Activated naive CD8-positive, alpha-beta T cell treated with anti-CD3 and anti-CD28 coated beads, Interleukin-2, amount 10 ng/mL, durations not matched to agents 7 days and 5 days (primary cell): ENCODE results near the gene KIRREL3. TPM values are rescaled to one million over a fixed set of nuclear protein-coding genes. Genes with fewer than 3 reads are reported as not detected.

Source experiments
- ATAC-seq: fragments of 150-1000 bp; cut with Tn5 transposase; one replicate; pipeline ENCODE4 v1.10.0; 2021; ENCODE audit warnings: low read depth, moderate library complexity
- POLR2A ChIA-PET: fragments of 350-600 bp; sonication (Branson Sonifier 250); formaldehyde crosslinking; loops from one replicate; lab custom pipeline; 2021; ENCODE audit warnings: antibody characterized with exemption; lab: Charles Lee
- DNase-seq: peaks from one replicate; pipeline ENCODE4 v3.0.0; 2021
- H3K27ac Mint-ChIP-seq: one replicate; pipeline ENCODE4 v1.8.0; 2022; ENCODE audit warnings: mild to moderate bottlenecking, mixed read lengths
- H3K27me3 Mint-ChIP-seq: one replicate; pipeline ENCODE4 v1.8.0; 2022; ENCODE audit warnings: mild to moderate bottlenecking, moderate library complexity, mixed read lengths
- H3K36me3 Mint-ChIP-seq: one replicate; pipeline ENCODE4 v1.8.0; 2021; ENCODE audit warnings: mild to moderate bottlenecking, mixed read lengths
- H3K4me1 Mint-ChIP-seq: one replicate; pipeline ENCODE4 v1.8.0; 2021; ENCODE audit warnings: mixed read lengths
- H3K4me3 Mint-ChIP-seq: one replicate; pipeline ENCODE4 v1.8.0; 2022; ENCODE audit warnings: mild to moderate bottlenecking, moderate library complexity, mixed read lengths
- H3K9me3 Mint-ChIP-seq: one replicate; pipeline ENCODE4 v1.8.0; 2021; ENCODE audit warnings: mixed read lengths
- total RNA-seq, 2 experiments: library from RNA; stranded (reverse); gene quantifications; one replicate each; pipeline ENCODE4 v1.2.3, GENCODE V29; 2021

KIRREL3 gene
- total RNA-seq, 2 experiments from 2014 or later: not detected

DNA sequence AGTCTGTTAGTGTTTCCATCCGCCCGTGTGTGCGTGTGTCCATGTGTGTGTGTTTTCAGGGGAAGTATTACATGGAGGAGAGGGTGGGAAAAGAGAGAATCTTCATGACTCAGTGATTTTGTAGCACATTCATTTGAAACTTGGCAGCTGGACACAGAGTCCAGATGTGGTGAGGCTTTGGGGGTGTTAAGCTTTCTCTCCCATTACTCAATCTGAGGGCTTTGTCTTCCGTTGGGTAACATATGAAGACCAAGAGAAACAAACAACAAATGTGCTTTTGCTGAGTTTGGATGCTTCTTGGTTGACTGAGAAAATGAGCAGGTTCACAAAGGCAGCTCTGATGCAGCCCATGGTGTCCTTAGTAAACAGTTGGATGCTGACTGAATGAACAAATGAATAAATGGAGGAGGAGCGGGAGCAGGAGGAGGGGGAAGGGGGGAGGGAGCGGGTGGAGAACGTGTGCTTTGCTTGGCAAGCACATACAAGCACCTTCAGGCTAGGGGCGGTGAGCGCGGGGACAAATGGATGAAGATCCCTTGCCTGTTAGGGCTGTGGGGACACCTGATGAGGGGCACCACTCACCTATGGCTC lies 540.8 kb downstream of the KIRREL3 start:
- Mint-ChIP-seq H3K9me3 (no peaks in the 10 kb centered on the region), H3K4me1 (peaks cover 4% of the 10 kb centered on the region), H3K27me3 (peaks cover 5% of the 10 kb centered on the region), H3K36me3 (no peaks in the 10 kb centered on the region), H3K27ac (peak overlapping the region; percentile 44), H3K4me3 (no peak overlapping the region)
- ATAC-seq (no peak), DNase-seq (no peak)
- POLR2A ChIA-PET: no interaction called here

GRCh38 chr11:126457817-126458216 lies 542.8 kb downstream of the KIRREL3 start:
- Mint-ChIP-seq H3K4me1 (no peaks in the 10 kb centered on the region), H3K9me3 (no peaks in the 10 kb centered on the region), H3K27me3 (peaks cover 2% of the 10 kb centered on the region), H3K27ac (no peak overlapping the region), H3K4me3 (no peak overlapping the region), H3K36me3 (no peaks in the 10 kb centered on the region)
- POLR2A ChIA-PET: no interaction called here
- DNase-seq (no peak), ATAC-seq (no peak)

DNA sequence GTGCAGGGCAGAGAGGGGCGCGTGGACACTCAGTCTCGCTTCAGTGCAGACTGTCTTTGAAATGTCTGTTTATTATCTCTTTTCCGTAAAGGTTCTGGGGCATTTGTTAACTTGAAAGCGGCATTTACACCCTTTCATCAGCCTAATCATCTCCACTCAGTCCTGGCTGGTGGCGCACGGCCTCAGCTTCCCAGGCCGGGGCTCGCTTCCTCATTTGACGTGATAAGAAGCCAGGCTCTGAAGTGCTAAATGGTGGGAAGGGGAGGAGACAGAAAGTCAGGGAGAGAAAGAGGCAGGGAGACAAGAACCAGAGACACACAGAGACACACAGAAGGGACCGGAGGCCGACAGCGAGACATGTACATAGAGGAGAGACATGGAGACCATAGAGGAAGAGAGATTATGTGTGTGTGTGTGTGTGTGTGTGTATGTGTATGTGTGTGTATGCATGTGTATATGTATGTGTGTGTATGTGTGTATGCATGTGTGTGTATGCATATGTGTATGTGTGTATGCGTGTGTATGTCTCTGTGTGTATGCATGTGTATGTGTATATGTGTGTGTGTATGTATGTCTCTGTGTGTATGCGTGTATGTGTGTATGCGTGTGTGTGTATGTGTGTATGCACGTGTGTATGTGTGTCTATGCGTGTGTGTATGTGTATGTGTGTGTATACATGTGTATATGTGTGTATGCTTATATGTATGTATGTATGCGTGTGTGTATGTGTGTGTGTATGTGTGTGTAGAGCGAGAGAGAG lies 543.6 kb downstream of the KIRREL3 start:
- H3K36me3 Mint-ChIP-seq: no peaks in the 10 kb centered on the region
- POLR2A ChIA-PET: no interaction called here
- H3K9me3 Mint-ChIP-seq: no peaks in the 10 kb centered on the region
- no peak overlapping the region for H3K27ac Mint-ChIP-seq
- ATAC-seq (no peak), DNase-seq (no peak)
- no peak overlapping the region for H3K4me3 Mint-ChIP-seq
- H3K4me1 Mint-ChIP-seq: no peaks in the 10 kb centered on the region
- H3K27me3 Mint-ChIP-seq: no peaks in the 10 kb centered on the region

DNA sequence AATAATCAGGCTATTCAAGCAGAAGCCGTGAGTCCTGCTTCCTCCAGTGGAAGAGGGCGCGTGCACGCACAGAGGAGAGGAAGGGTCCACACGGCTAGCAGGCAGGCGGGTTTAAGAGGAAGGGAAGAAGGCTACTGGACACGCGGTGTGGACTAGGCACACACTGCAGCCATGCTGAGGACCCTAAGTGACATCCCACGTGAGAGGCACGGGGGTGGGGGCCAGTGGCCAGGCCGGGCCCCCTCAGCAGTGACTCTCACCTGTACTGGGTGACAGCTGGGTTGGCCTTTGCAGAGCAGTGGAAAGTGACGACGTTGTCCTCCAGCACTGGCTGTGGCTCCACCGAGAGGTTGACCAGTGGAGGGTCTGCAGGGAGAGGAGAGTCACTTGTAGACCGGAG lies 544.5 kb downstream of the KIRREL3 start:
- Mint-ChIP-seq H3K27me3 (no peaks in the 10 kb centered on the region), H3K4me3 (no peak overlapping the region), H3K4me1 (no peaks in the 10 kb centered on the region), H3K9me3 (peaks cover 4% of the 10 kb centered on the region), H3K27ac (no peak overlapping the region), H3K36me3 (no peaks in the 10 kb centered on the region)
- no peak for ATAC-seq
- no peak for DNase-seq
- POLR2A ChIA-PET: no interaction called here

DNA sequence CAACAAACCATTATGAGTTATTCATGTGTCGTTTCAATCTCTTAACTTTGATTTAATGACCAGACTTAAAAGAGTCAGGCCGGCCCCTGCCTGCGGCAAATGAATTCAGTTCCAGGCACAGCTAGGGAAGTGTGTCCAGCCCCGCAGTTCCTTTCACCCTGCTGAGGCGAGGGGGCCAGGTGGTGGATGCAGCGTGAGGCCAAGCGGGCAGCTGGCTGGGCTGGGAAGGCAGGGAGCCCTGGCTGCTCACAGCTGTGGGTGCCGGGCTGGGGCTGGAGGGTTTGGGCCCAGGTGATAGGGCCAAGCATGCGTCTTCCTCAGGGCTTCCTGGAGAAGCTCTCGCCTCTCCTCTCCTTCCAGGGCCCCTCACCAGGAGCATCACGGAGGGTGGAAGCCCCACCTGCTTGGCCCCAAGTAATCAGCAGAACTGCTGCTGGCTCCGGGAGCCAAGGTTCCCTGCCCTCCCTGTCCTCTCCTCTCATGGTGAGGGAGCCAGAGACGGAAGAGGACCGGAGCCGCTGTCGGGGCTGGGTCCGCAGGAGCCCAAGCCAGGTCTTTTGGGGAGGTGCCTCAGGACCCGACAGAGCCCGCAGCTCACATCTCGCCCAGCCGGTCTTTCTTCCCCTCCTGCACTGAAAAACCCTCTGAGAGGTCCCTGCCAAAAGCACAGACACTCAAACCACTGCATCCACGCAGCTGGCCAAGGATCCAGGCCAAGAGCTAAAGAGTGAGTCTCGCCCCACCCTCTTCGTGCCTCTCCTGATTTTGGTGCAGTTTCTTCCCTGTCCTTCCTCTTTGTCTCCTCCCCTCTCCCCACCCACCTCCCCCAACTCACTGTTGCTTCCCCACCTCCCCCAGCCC lies 548.1 kb downstream of the KIRREL3 start:
- POLR2A ChIA-PET: no interaction called here
- peaks cover 15% of the 10 kb centered on the region for H3K9me3 Mint-ChIP-seq
- no peak overlapping the region for H3K4me3 Mint-ChIP-seq
- H3K27me3 Mint-ChIP-seq: no peaks in the 10 kb centered on the region
- H3K36me3 Mint-ChIP-seq: no peaks in the 10 kb centered on the region
- peaks cover 2% of the 10 kb centered on the region for H3K4me1 Mint-ChIP-seq
- DNase-seq: no peak
- no peak for ATAC-seq
- no peak overlapping the region for H3K27ac Mint-ChIP-seq

GRCh38 chr11:126451211-126451802 lies 549.3 kb downstream of the KIRREL3 start:
- POLR2A ChIA-PET: no interaction called here
- Mint-ChIP-seq H3K27me3 (no peaks in the 10 kb centered on the region), H3K36me3 (no peaks in the 10 kb centered on the region), H3K27ac (no peak overlapping the region), H3K4me3 (no peak overlapping the region), H3K9me3 (peaks cover 15% of the 10 kb centered on the region), H3K4me1 (peaks cover 2% of the 10 kb centered on the region)
- ATAC-seq: no peak
- no peak for DNase-seq

- Mint-ChIP-seq H3K9me3 (peaks cover 15% of the 10 kb centered on the region), H3K36me3 (no peaks in the 10 kb centered on the region), H3K4me3 (no peak overlapping the region), H3K27ac (no peak overlapping the region), H3K27me3 (no peaks in the 10 kb centered on the region), H3K4me1 (peaks cover 2% of the 10 kb centered on the region)
- POLR2A ChIA-PET: no interaction called here
- no peak for ATAC-seq
- no peak for DNase-seq
Measured at GRCh38 chr11:126450806-126451205, 549.8 kb downstream of the KIRREL3 start.

GRCh38 chr11:126450198-126450597 lies 550.4 kb downstream of the KIRREL3 start:
- H3K36me3 Mint-ChIP-seq: no peaks in the 10 kb centered on the region
- peaks cover 15% of the 10 kb centered on the region for H3K9me3 Mint-ChIP-seq
- POLR2A ChIA-PET: no interaction called here
- ATAC-seq (no peak), DNase-seq (no peak)
- H3K27ac Mint-ChIP-seq: no peak overlapping the region
- no peaks in the 10 kb centered on the region for H3K27me3 Mint-ChIP-seq
- peaks cover 2% of the 10 kb centered on the region for H3K4me1 Mint-ChIP-seq
- H3K4me3 Mint-ChIP-seq: no peak overlapping the region

DNA sequence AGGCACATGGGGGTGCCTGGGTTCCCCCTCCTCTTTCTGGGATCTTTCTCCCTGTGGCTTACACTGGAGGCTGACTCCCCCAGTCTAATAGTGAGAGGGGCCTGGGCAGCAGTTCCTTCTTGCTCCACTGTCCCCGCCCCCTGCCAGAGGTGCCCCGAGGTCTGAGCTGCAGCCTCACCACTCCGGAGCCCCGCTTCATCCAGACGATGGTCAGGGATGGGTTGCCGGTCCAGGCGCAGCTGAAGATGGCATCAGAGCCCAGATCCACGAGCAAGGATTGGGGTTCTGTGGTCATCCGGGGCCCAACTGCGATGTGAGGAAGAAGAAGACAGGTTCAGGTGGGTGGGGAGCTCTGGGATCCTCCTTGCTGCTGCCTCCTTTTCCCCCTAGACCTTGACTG lies 554.0 kb downstream of the KIRREL3 start:
- POLR2A ChIA-PET: no interaction called here
- Mint-ChIP-seq H3K4me1 (peaks cover 3% of the 10 kb centered on the region), H3K4me3 (no peak overlapping the region), H3K27ac (no peak overlapping the region), H3K27me3 (peaks cover 7% of the 10 kb centered on the region), H3K9me3 (peaks cover 15% of the 10 kb centered on the region), H3K36me3 (no peaks in the 10 kb centered on the region)
- ATAC-seq: no peak
- DNase-seq: no peak

GRCh38 chr11:126444072-126444471 lies 556.5 kb downstream of the KIRREL3 start:
- Mint-ChIP-seq H3K4me3 (no peak overlapping the region), H3K27ac (no peak overlapping the region), H3K4me1 (peaks cover 4% of the 10 kb centered on the region), H3K36me3 (no peaks in the 10 kb centered on the region), H3K9me3 (no peaks in the 10 kb centered on the region), H3K27me3 (peaks cover 14% of the 10 kb centered on the region)
- POLR2A ChIA-PET: no interaction called here
- no peak for DNase-seq
- no peak for ATAC-seq

- H3K27ac Mint-ChIP-seq: no peak overlapping the region
- POLR2A ChIA-PET: no interaction called here
- peaks cover 4% of the 10 kb centered on the region for H3K4me1 Mint-ChIP-seq
- no peaks in the 10 kb centered on the region for H3K9me3 Mint-ChIP-seq
- no peak for DNase-seq
- H3K4me3 Mint-ChIP-seq: no peak overlapping the region
- H3K27me3 Mint-ChIP-seq: peaks cover 14% of the 10 kb centered on the region
- no peak for ATAC-seq
- no peaks in the 10 kb centered on the region for H3K36me3 Mint-ChIP-seq
Measured at GRCh38 chr11:126443120-126443519, 557.5 kb downstream of the KIRREL3 start.

GRCh38 chr11:126440792-126441514 lies 559.6 kb downstream of the KIRREL3 start:
- POLR2A ChIA-PET: interaction anchor here (0.7 kb wide), 1 partner anchor 40 kb away, joined by 4 read pairs; no protein-coding TSS in a partner anchor
- Mint-ChIP-seq H3K4me3 (no peak overlapping the region), H3K36me3 (no peaks in the 10 kb centered on the region), H3K4me1 (peaks cover 4% of the 10 kb centered on the region), H3K27ac (no peak overlapping the region), H3K9me3 (no peaks in the 10 kb centered on the region), H3K27me3 (peaks cover 14% of the 10 kb centered on the region)
- ATAC-seq (peak; percentile 62), DNase-seq (peak; percentile 79)

GRCh38 chr11:126440276-126440675 lies 560.3 kb downstream of the KIRREL3 start:
- ATAC-seq (no peak), DNase-seq (no peak)
- Mint-ChIP-seq H3K9me3 (no peaks in the 10 kb centered on the region), H3K36me3 (no peaks in the 10 kb centered on the region), H3K4me3 (no peak overlapping the region), H3K4me1 (peaks cover 4% of the 10 kb centered on the region), H3K27ac (no peak overlapping the region), H3K27me3 (peaks cover 14% of the 10 kb centered on the region)
- POLR2A ChIA-PET: interaction anchor here (1.2 kb wide), 1 partner anchor 123 kb away, joined by 6 read pairs; no protein-coding TSS in a partner anchor
